Astrocyte (in vitro differentiated cells and primary cell): Measurements from ENCODE around the gene DOCK1. TPM values are rescaled to one million over a fixed set of nuclear protein-coding genes. Genes with fewer than 3 reads are reported as not detected.

Source experiments
- DNase-seq: peaks from one replicate; pipeline ENCODE4 v3.0.0-alpha.2; 2010; ENCODE audit warnings: low read depth
- FAIRE-seq: peaks from 2 replicates; lab custom pipeline; 2011; peaks lifted over from hg19 to GRCh38; lab: Jason Lieb, UNC
- H2AFZ ChIP-seq: 2 replicates; pipeline ENCODE4 v1.6.0; 2012; ENCODE audit warnings: low read depth, low read length, inconsistent platforms
- H3K27ac ChIP-seq: 2 replicates; pipeline ENCODE4 v1.5.1; 2011; ENCODE audit warnings: low read depth, low read length, inconsistent platforms
- H3K27me3 ChIP-seq: 2 replicates; pipeline ENCODE4 v1.6.0; 2011; ENCODE audit warnings: low read length, inconsistent platforms; ENCODE audit not compliant: insufficient read depth
- H3K36me3 ChIP-seq: 2 replicates; pipeline ENCODE4 v1.5.1; 2011; ENCODE audit warnings: low read length, inconsistent platforms; ENCODE audit not compliant: insufficient read depth
- H3K4me1 ChIP-seq: 2 replicates; pipeline ENCODE4 v1.5.1; 2011; ENCODE audit warnings: low read length, inconsistent platforms; ENCODE audit not compliant: insufficient read depth
- H3K4me2 ChIP-seq: 2 replicates; pipeline ENCODE4 v1.6.0; 2012; ENCODE audit warnings: low read length, inconsistent platforms
- H3K4me3 ChIP-seq: 2 replicates; pipeline ENCODE4 v1.5.1; 2011; ENCODE audit warnings: low read depth, mild to moderate bottlenecking, low read length, inconsistent platforms; ENCODE audit not compliant: insufficient read depth
- H3K79me2 ChIP-seq: 2 replicates; pipeline ENCODE4 v1.6.0; 2012; ENCODE audit warnings: mild to moderate bottlenecking, low read length, inconsistent platforms; ENCODE audit not compliant: insufficient read depth
- H3K9ac ChIP-seq: 2 replicates; pipeline ENCODE4 v1.6.0; 2012; ENCODE audit warnings: mild to moderate bottlenecking, low read length, inconsistent platforms
- H3K9me3 ChIP-seq: 2 replicates; pipeline ENCODE4 v1.5.1; 2012; ENCODE audit warnings: low read depth, mild to moderate bottlenecking, low read length, inconsistent platforms; ENCODE audit not compliant: insufficient read depth
- H4K20me1 ChIP-seq: 2 replicates; pipeline ENCODE4 v1.6.0; 2012; ENCODE audit warnings: low read length, inconsistent platforms; ENCODE audit not compliant: insufficient read depth
- H3K27ac Mint-ChIP-seq: one replicate; pipeline ENCODE4 v1.8.0; 2021; ENCODE audit warnings: mild to moderate bottlenecking, mixed read lengths; ENCODE audit not compliant: unreplicated experiment
- H3K27me3 Mint-ChIP-seq: one replicate; pipeline ENCODE4 v1.8.0; 2021; ENCODE audit warnings: low read depth, mixed read lengths; ENCODE audit not compliant: unreplicated experiment
- H3K36me3 Mint-ChIP-seq: one replicate; pipeline ENCODE4 v1.8.0; 2021; ENCODE audit warnings: low read depth, mixed read lengths; ENCODE audit not compliant: unreplicated experiment
- H3K4me1 Mint-ChIP-seq: one replicate; pipeline ENCODE4 v1.8.0; 2021; ENCODE audit warnings: low read depth, mixed read lengths; ENCODE audit not compliant: unreplicated experiment
- H3K4me3 Mint-ChIP-seq: one replicate; pipeline ENCODE4 v1.8.0; 2021; ENCODE audit warnings: mild to moderate bottlenecking, moderate library complexity, mixed read lengths; ENCODE audit not compliant: unreplicated experiment
- H3K9me3 Mint-ChIP-seq: one replicate; pipeline ENCODE4 v1.8.0; 2021; ENCODE audit warnings: mild to moderate bottlenecking, mixed read lengths; ENCODE audit not compliant: unreplicated experiment
- EZH2 ChIP-seq: IDR thresholded peaks from 2 replicates; pipeline ENCODE4 v1.6.1; 2012; ENCODE audit warnings: mild to moderate bottlenecking, low read length, inconsistent platforms; ENCODE audit not compliant: insufficient read depth
- total RNA-seq: library from RNA; stranded (reverse); gene quantifications from 2 replicates; pipeline ENCODE4 v1.2.1, GENCODE V29; 2021
- TF ChIP-seq, protein P1 (sequence below): IDR thresholded peaks from 2 replicates; pipeline ENCODE4 v1.5.1; 2011; ENCODE audit warnings: low read depth, mild to moderate bottlenecking, inconsistent platforms, low read length, moderate library complexity; ENCODE audit not compliant: insufficient read depth

The DOCK1 gene
- total RNA-seq, 1 donor from 2014 or later: 42.5 TPM

DNA sequence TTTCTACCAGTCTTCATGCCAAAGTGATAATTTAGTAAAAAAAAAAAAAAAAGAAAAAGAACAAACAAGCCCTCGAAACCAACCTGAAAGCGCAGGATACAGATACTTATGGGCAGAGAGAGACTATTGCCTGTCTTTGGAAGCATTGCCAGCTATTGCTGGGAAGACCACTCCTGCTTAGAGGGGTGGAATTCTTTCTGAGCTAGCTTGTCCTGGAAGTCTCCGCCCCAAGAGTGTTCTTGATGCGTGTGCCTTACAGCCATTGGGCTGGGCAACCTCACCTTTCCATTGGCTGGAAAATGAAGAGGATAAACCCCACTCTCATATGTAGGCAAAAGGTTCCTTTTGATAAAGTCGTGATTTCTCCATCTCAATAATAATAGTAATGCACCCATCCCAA, 311.0 kb downstream of the DOCK1 start:
- H3K4me3 ChIP-seq: no peak overlapping the region
- H2AFZ ChIP-seq: no peak overlapping the region
- TF ChIP-seq EZH2: no peak
- TF ChIP-seq, protein P1, sequence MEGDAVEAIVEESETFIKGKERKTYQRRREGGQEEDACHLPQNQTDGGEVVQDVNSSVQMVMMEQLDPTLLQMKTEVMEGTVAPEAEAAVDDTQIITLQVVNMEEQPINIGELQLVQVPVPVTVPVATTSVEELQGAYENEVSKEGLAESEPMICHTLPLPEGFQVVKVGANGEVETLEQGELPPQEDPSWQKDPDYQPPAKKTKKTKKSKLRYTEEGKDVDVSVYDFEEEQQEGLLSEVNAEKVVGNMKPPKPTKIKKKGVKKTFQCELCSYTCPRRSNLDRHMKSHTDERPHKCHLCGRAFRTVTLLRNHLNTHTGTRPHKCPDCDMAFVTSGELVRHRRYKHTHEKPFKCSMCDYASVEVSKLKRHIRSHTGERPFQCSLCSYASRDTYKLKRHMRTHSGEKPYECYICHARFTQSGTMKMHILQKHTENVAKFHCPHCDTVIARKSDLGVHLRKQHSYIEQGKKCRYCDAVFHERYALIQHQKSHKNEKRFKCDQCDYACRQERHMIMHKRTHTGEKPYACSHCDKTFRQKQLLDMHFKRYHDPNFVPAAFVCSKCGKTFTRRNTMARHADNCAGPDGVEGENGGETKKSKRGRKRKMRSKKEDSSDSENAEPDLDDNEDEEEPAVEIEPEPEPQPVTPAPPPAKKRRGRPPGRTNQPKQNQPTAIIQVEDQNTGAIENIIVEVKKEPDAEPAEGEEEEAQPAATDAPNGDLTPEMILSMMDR: no peak
- H3K27ac Mint-ChIP-seq: no peak overlapping the region
- no peaks in the 10 kb centered on the region for H3K79me2 ChIP-seq
- H3K9me3 Mint-ChIP-seq: peaks cover 2% of the 10 kb centered on the region
- no peak overlapping the region for H3K27ac ChIP-seq
- H3K9me3 ChIP-seq: no peaks in the 10 kb centered on the region
- no peak for DNase-seq
- no peaks in the 10 kb centered on the region for H3K27me3 ChIP-seq
- H3K4me3 Mint-ChIP-seq: no peak overlapping the region
- H3K4me2 ChIP-seq: no peak overlapping the region
- H3K4me1 Mint-ChIP-seq: peaks cover 15% of the 10 kb centered on the region
- H3K4me1 ChIP-seq: no peaks in the 10 kb centered on the region
- H3K36me3 Mint-ChIP-seq: peaks cover 6% of the 10 kb centered on the region
- peaks cover 3% of the 10 kb centered on the region for H3K36me3 ChIP-seq
- FAIRE-seq: no peak
- no peak overlapping the region for H3K9ac ChIP-seq
- peaks cover 22% of the 10 kb centered on the region for H4K20me1 ChIP-seq
- no peaks in the 10 kb centered on the region for H3K27me3 Mint-ChIP-seq

- peak; percentile 30 for DNase-seq
- Mint-ChIP-seq H3K4me3 (no peak overlapping the region), H3K9me3 (peaks cover 2% of the 10 kb centered on the region), H3K36me3 (peaks cover 6% of the 10 kb centered on the region), H3K27me3 (no peaks in the 10 kb centered on the region), H3K4me1 (peaks cover 15% of the 10 kb centered on the region), H3K27ac (no peak overlapping the region)
- peaks cover 26% of the 10 kb centered on the region for H4K20me1 ChIP-seq
- no peak for FAIRE-seq
- H3K36me3 ChIP-seq: peaks cover 3% of the 10 kb centered on the region
- H3K27ac ChIP-seq: no peak overlapping the region
- no peak overlapping the region for H3K4me3 ChIP-seq
- H3K4me2 ChIP-seq: peak overlapping the region; percentile 23
- H3K4me1 ChIP-seq: no peaks in the 10 kb centered on the region
- H3K9me3 ChIP-seq: no peaks in the 10 kb centered on the region
- H3K9ac ChIP-seq: no peak overlapping the region
- H3K27me3 ChIP-seq: no peaks in the 10 kb centered on the region
- H2AFZ ChIP-seq: no peak overlapping the region
- TF ChIP-seq EZH2: no peak
- TF ChIP-seq, protein P1: no peak
- H3K79me2 ChIP-seq: no peaks in the 10 kb centered on the region
Observed at GRCh38 chr10:127216786-127217185, 311.6 kb downstream of the DOCK1 start.

DNA sequence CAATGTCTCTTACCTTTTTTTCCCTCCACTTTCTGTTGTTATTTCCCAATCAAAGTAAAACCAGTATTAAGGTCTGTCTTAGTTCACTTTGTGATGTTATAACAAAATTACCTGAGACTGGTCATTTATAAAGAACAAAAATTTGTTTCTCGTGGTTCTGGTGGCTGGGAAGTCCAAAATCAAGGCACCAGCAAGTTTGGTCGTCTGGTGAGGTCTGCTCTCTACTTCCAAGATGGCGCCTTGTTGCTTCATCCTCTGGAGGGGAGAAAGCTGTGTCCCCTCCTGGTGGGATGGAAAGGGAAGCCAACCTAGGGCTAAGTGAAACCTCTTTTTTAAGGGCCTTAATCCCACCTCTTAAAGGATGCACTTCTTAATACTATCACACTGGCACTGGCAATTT, 313.4 kb downstream of the DOCK1 start:
- Histone ChIP-seq H4K20me1 (peaks cover 38% of the 10 kb centered on the region), H3K4me1 (no peaks in the 10 kb centered on the region), H3K27me3 (no peaks in the 10 kb centered on the region), H3K9me3 (no peaks in the 10 kb centered on the region), H3K4me2 (no peak overlapping the region), H2AFZ (no peak overlapping the region), H3K4me3 (no peak overlapping the region), H3K79me2 (no peaks in the 10 kb centered on the region), H3K36me3 (peaks cover 3% of the 10 kb centered on the region), H3K27ac (no peak overlapping the region), H3K9ac (no peak overlapping the region)
- peaks cover 2% of the 10 kb centered on the region for H3K9me3 Mint-ChIP-seq
- TF ChIP-seq, protein P1: no peak
- no peak for TF ChIP-seq EZH2
- DNase-seq (no peak), FAIRE-seq (no peak)
- H3K27ac Mint-ChIP-seq: no peak overlapping the region
- H3K4me3 Mint-ChIP-seq: no peak overlapping the region
- H3K36me3 Mint-ChIP-seq: peaks cover 6% of the 10 kb centered on the region
- peaks cover 15% of the 10 kb centered on the region for H3K4me1 Mint-ChIP-seq
- no peaks in the 10 kb centered on the region for H3K27me3 Mint-ChIP-seq
